HepG2 (cell line): ENCODE measurements around the gene APBB2. TPM values are rescaled to one million over a fixed set of nuclear protein-coding genes. Genes with fewer than 3 reads are reported as not detected.

ENCODE experiments used
- AFF4 ChIP-seq: sonication (generic); formaldehyde crosslinking; IDR thresholded peaks from 2 replicates; pipeline ENCODE4 v1.4.0; 2020; ENCODE audit warnings: missing genetic modification reagents
- DZIP1 ChIP-seq: sonication (generic); formaldehyde crosslinking; IDR thresholded peaks from 2 replicates; pipeline ENCODE4 v1.5.0; 2020; ENCODE audit warnings: mild to moderate bottlenecking, missing genetic modification reagents
- HNF4A ChIP-seq: sonication (generic); formaldehyde crosslinking; IDR thresholded peaks from 2 replicates; pipeline ENCODE4 v1.4.0; 2020; ENCODE audit warnings: missing genetic modification reagents
- KAT7 ChIP-seq: IDR thresholded peaks from 2 replicates; pipeline ENCODE4 v1.6.1; 2018; ENCODE audit warnings: borderline replicate concordance, missing compliant biosample characterization
- PTBP1 ChIP-seq: fragments of 200-400 bp; formaldehyde crosslinking; IDR thresholded peaks from 2 replicates; pipeline ENCODE4 v1.6.1; 2018; ENCODE audit warnings: low read length, low read depth; ENCODE audit not compliant: poor library complexity, severe bottlenecking
- SSRP1 ChIP-seq: IDR thresholded peaks from 2 replicates; pipeline ENCODE4 v1.6.1; 2016; ENCODE audit warnings: control low read depth
- THAP9 ChIP-seq: sonication (generic); formaldehyde crosslinking; IDR thresholded peaks from 2 replicates; pipeline ENCODE4; 2020; ENCODE audit warnings: missing genetic modification reagents, mild to moderate bottlenecking, borderline replicate concordance
- THRA ChIP-seq: sonication (generic); formaldehyde crosslinking; IDR thresholded peaks from 2 replicates; pipeline ENCODE4 v1.4.0; 2020; ENCODE audit warnings: missing genetic modification reagents, borderline replicate concordance
- ZGPAT ChIP-seq: IDR thresholded peaks from 2 replicates; pipeline ENCODE4 v1.6.1; 2016; ENCODE audit warnings: mild to moderate bottlenecking
- ZNF253 ChIP-seq: sonication (generic); formaldehyde crosslinking; IDR thresholded peaks from 2 replicates; pipeline ENCODE4 v1.8.0; 2022; ENCODE audit warnings: mild to moderate bottlenecking, missing genetic modification reagents, borderline replicate concordance
- ZNF350 ChIP-seq: sonication (generic); formaldehyde crosslinking; IDR thresholded peaks from 2 replicates; pipeline ENCODE4 v1.4.0; 2020; ENCODE audit warnings: mild to moderate bottlenecking, low read depth, missing genetic modification reagents, borderline replicate concordance
- ZNF513 ChIP-seq: sonication (generic); formaldehyde crosslinking; conservative IDR thresholded peaks from 2 replicates; pipeline ENCODE4 v1.5.0; 2020; ENCODE audit warnings: missing genetic modification reagents
- ZNF660 ChIP-seq: sonication (generic); formaldehyde crosslinking; IDR thresholded peaks from 2 replicates; pipeline ENCODE4 v1.5.1; 2020; ENCODE audit warnings: mild to moderate bottlenecking, low read depth, missing genetic modification reagents, borderline replicate concordance
- polyA plus RNA-seq, 8 experiments: library from polyadenylated mRNA; depleted of rRNA in 3 of 8; stranded (reverse) in 7 of 8; unstranded in 1 of 8; fragments of >200 nt; fragmentation: Illumina TruSeq in 4 of 8; extraction: Trizol in 4 of 8; gene quantifications; 2 replicates each; pipeline versions ENCODE4 v1.2.1 to v1.2.3, GENCODE V29; 2011 to 2016; ENCODE audit warnings: low read depth in 4 of 8, missing spikeins in 1 of 8, mixed read lengths in 1 of 8; ENCODE audit not compliant: insufficient read depth in 1 of 8
- total RNA-seq, 5 experiments: library from RNA; depleted of rRNA; stranded (reverse); fragments of >200 nt; fragmentation: Illumina TruSeq; extraction: Trizol; gene quantifications; 2 replicates each; pipeline ENCODE4 v1.2.3, GENCODE V29; 2016; ENCODE audit warnings: low read depth in 1 of 5

APBB2 gene
- total and polyA plus RNA-seq, 2 of the 13 experiments (the other 11 are each of a cell fraction or from before 2014, with no cell fraction given) = 11.7 to 17.0 TPM

- TF ChIP-seq PTBP1 (no peak), ZNF253 (CRISPR knock-in tag) (no peak), KAT7 (CRISPR knock-in tag) (peak; percentile 88; the same call in 1 of the 2 replicates), AFF4 (CRISPR knock-in tag) (no peak), THRA (CRISPR knock-in tag) (peak; percentile 57; the same call in 1 of the 2 replicates), ZNF513 (CRISPR knock-in tag) (no peak), THAP9 (CRISPR knock-in tag) (no peak), HNF4A (CRISPR knock-in tag) (no peak), ZGPAT (CRISPR knock-in tag) (peak; percentile 68; the same call in 1 of the 2 replicates), DZIP1 (CRISPR knock-in tag) (no peak), ZNF660 (CRISPR knock-in tag) (no peak), SSRP1 (CRISPR knock-in tag) (no peak), ZNF350 (CRISPR knock-in tag) (peak; percentile 60; the same call in 1 of the 2 replicates)
Measured at GRCh38 chr4:41214136-41214824, at the start of gene APBB2 (continued).
